Neural cell (in vitro differentiated cells): Measurements from ENCODE around the gene SACS. TPM values are rescaled to one million over a fixed set of nuclear protein-coding genes. Genes with fewer than 3 reads are reported as not detected.

ENCODE experiments used
- H2AFZ ChIP-seq: fragments of 200-600, 300-800 bp; sonication (generic), shearing (Covaris generic); 2 replicates; pipeline ENCODE4 v1.6.0; 2014; ENCODE audit warnings: low read depth, mild to moderate bottlenecking, antibody characterized with exemption, low read length, moderate library complexity
- H3F3A ChIP-seq: fragments of 200-600 bp; shearing (Covaris generic); 2 replicates; pipeline ENCODE4 v1.6.1; 2016; ENCODE audit warnings: mild to moderate bottlenecking, moderate library complexity, mixed read lengths, antibody characterized with exemption, low read length; ENCODE audit not compliant: insufficient read depth, poor library complexity, severe bottlenecking
- H3K27ac ChIP-seq: fragments of 200-600, 300-800 bp; sonication (generic), shearing (Covaris generic); 2 replicates; pipeline ENCODE4 v1.5.1; 2014; ENCODE audit warnings: mild to moderate bottlenecking, low read length, moderate library complexity
- H3K27me3 ChIP-seq: fragments of 300-800, 200-600 bp; sonication (generic), shearing (Covaris generic); 2 replicates; pipeline ENCODE4 v1.6.0; 2014; ENCODE audit warnings: mild to moderate bottlenecking, low read depth, low read length, moderate library complexity; ENCODE audit not compliant: insufficient read depth
- H3K36me3 ChIP-seq: fragments of 300-800, 200-600 bp; sonication (generic), shearing (Covaris generic); 2 replicates; pipeline ENCODE4 v1.5.1; 2014; ENCODE audit warnings: mild to moderate bottlenecking, antibody characterized with exemption, low read length, moderate library complexity; ENCODE audit not compliant: insufficient read depth
- H3K4me2 ChIP-seq: fragments of 300-800, 200-600 bp; sonication (generic), shearing (Covaris generic); 2 replicates; pipeline ENCODE4 v1.6.0; 2014; ENCODE audit warnings: mild to moderate bottlenecking, low read length
- H3K4me3 ChIP-seq: fragments of 300-800, 200-600 bp; sonication (generic), shearing (Covaris generic); 2 replicates; pipeline ENCODE4 v1.5.1; 2014; ENCODE audit warnings: mild to moderate bottlenecking, low read length, moderate library complexity
- H3K79me2 ChIP-seq: fragments of 200-600 bp; shearing (Covaris generic); replicated peaks from 2 replicates; pipeline ENCODE4 v1.6.0; 2014; ENCODE audit warnings: mild to moderate bottlenecking, low read length, moderate library complexity; ENCODE audit not compliant: insufficient read depth
- H3K9ac ChIP-seq: fragments of 300-800, 200-600 bp; sonication (generic), shearing (Covaris generic); 2 replicates; pipeline ENCODE4 v1.6.1; 2016; ENCODE audit warnings: mild to moderate bottlenecking, low read length, mixed read lengths
- H3K9me2 ChIP-seq: fragments of 200-600 bp; shearing (Covaris generic); 2 replicates; pipeline ENCODE4 v1.6.1; 2016; ENCODE audit warnings: mild to moderate bottlenecking, low read length, mixed read lengths; ENCODE audit not compliant: insufficient read depth
- H3K9me3 ChIP-seq: fragments of 200-600, 300-800 bp; sonication (generic), shearing (Covaris generic); 2 replicates; pipeline ENCODE4 v1.6.1; 2016; ENCODE audit warnings: mild to moderate bottlenecking, mixed run types, low read length, moderate library complexity, mixed read lengths
- H4K20me1 ChIP-seq: fragments of 200-600 bp; shearing (Covaris generic); 2 replicates; pipeline ENCODE4 v1.6.1; 2016; ENCODE audit warnings: mild to moderate bottlenecking, mixed run types; ENCODE audit not compliant: insufficient read depth
- EP300 ChIP-seq: fragments of 450-650 bp; conservative IDR thresholded peaks from 2 replicates; pipeline ENCODE4 v1.6.1; 2014; ENCODE audit warnings: antibody characterized with exemption, mild to moderate bottlenecking, moderate library complexity; ENCODE audit not compliant: poor library complexity, severe bottlenecking
- EZH2 ChIP-seq: fragments of 200-600, 300-800 bp; shearing (Covaris generic), sonication (generic); IDR thresholded peaks from 2 replicates; pipeline ENCODE4 v1.6.1; 2014; ENCODE audit warnings: antibody characterized with exemption, low read length, borderline replicate concordance, mild to moderate bottlenecking; ENCODE audit not compliant: insufficient read depth, poor library complexity, severe bottlenecking
- MXI1 ChIP-seq: fragments of 450-650 bp; conservative IDR thresholded peaks from 2 replicates; pipeline ENCODE4 v1.6.1; 2014; ENCODE audit warnings: antibody characterized with exemption, mild to moderate bottlenecking; ENCODE audit not compliant: poor library complexity, severe bottlenecking
- POLR2AphosphoS5 ChIP-seq: IDR thresholded peaks from 2 replicates; pipeline ENCODE4 v1.6.1; 2012
- RAD21 ChIP-seq: fragments of 450-650 bp; conservative IDR thresholded peaks from 2 replicates; pipeline ENCODE4 v1.6.1; 2014; ENCODE audit warnings: antibody characterized with exemption, mild to moderate bottlenecking, moderate library complexity
- REST ChIP-seq: IDR thresholded peaks from 2 replicates; pipeline ENCODE4 v1.6.1; 2012; ENCODE audit warnings: borderline replicate concordance
- SMC3 ChIP-seq: fragments of 450-650 bp; conservative IDR thresholded peaks from 2 replicates; pipeline ENCODE4 v1.6.1; 2014; ENCODE audit warnings: antibody characterized with exemption, mild to moderate bottlenecking, moderate library complexity; ENCODE audit not compliant: poor library complexity
- TAF1 ChIP-seq: IDR thresholded peaks from 2 replicates; pipeline ENCODE4 v1.6.1; 2012; ENCODE audit warnings: low read depth
- polyA plus RNA-seq: library from polyadenylated mRNA; depleted of rRNA; stranded (reverse); fragments of >200 nt; gene quantifications from 2 replicates; pipeline ENCODE4 v1.2.3, GENCODE V29; 2014
- TF ChIP-seq, protein P1 (sequence below): fragments of 450-650 bp; IDR thresholded peaks from 2 replicates; pipeline ENCODE4 v1.5.1; 2014; ENCODE audit warnings: antibody characterized with exemption, mild to moderate bottlenecking, moderate library complexity; ENCODE audit not compliant: poor library complexity, severe bottlenecking

SACS gene
- polyA plus RNA-seq, 1 donor from 2014 or later = 24.1 TPM

- Histone ChIP-seq H3K4me2 (no peak overlapping the region), H3K79me2 (no peaks in the 10 kb centered on the region), H3K36me3 (peaks cover 3% of the 10 kb centered on the region), H3K9me2 (no peaks in the 10 kb centered on the region), H4K20me1 (no peaks in the 10 kb centered on the region), H3K27me3 (no peaks in the 10 kb centered on the region), H3F3A (no peaks in the 10 kb centered on the region), H3K27ac (no peak overlapping the region), H3K9me3 (no peaks in the 10 kb centered on the region), H3K9ac (no peak overlapping the region), H3K4me3 (no peak overlapping the region), H2AFZ (no peak overlapping the region)
- TF ChIP-seq RAD21 = no peak
- TF ChIP-seq MXI1 = no peak
- TF ChIP-seq SMC3 = no peak
- no peak for TF ChIP-seq EP300
- TF ChIP-seq, protein P1, sequence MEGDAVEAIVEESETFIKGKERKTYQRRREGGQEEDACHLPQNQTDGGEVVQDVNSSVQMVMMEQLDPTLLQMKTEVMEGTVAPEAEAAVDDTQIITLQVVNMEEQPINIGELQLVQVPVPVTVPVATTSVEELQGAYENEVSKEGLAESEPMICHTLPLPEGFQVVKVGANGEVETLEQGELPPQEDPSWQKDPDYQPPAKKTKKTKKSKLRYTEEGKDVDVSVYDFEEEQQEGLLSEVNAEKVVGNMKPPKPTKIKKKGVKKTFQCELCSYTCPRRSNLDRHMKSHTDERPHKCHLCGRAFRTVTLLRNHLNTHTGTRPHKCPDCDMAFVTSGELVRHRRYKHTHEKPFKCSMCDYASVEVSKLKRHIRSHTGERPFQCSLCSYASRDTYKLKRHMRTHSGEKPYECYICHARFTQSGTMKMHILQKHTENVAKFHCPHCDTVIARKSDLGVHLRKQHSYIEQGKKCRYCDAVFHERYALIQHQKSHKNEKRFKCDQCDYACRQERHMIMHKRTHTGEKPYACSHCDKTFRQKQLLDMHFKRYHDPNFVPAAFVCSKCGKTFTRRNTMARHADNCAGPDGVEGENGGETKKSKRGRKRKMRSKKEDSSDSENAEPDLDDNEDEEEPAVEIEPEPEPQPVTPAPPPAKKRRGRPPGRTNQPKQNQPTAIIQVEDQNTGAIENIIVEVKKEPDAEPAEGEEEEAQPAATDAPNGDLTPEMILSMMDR = no peak
- no peak for TF ChIP-seq REST
- no peak for TF ChIP-seq POLR2AphosphoS5
- TF ChIP-seq TAF1 = no peak
- TF ChIP-seq EZH2 = no peak
Observed at GRCh38 chr13:23365652-23366051, 67.8 kb downstream of the SACS start.

- H3K9me2 ChIP-seq = no peaks in the 10 kb centered on the region
Observed at GRCh38 chr13:23359882-23360281, 73.6 kb downstream of the SACS start.

More at GRCh38 chr13:23359882-23360281, 73.6 kb downstream of the SACS start:
- no peak overlapping the region for H2AFZ ChIP-seq
- H3K79me2 ChIP-seq = no peaks in the 10 kb centered on the region
- no peak overlapping the region for H3K27ac ChIP-seq
- H3F3A ChIP-seq = no peaks in the 10 kb centered on the region
- no peaks in the 10 kb centered on the region for H4K20me1 ChIP-seq
- no peak overlapping the region for H3K4me2 ChIP-seq
- no peaks in the 10 kb centered on the region for H3K36me3 ChIP-seq
- TF ChIP-seq, protein P1 = no peak
- no peak for TF ChIP-seq SMC3
- no peak for TF ChIP-seq REST
- TF ChIP-seq EP300 = no peak
- no peak for TF ChIP-seq EZH2
- TF ChIP-seq MXI1 = no peak
- no peak for TF ChIP-seq TAF1
- TF ChIP-seq RAD21 = no peak
- no peak for TF ChIP-seq POLR2AphosphoS5
- H3K9ac ChIP-seq = no peak overlapping the region
- H3K4me3 ChIP-seq = no peak overlapping the region
- H3K27me3 ChIP-seq = no peaks in the 10 kb centered on the region
- H3K9me3 ChIP-seq = no peaks in the 10 kb centered on the region
